Panc1 (cell line): ENCODE measurements around the gene MYADML2. TPM values are rescaled to one million over a fixed set of nuclear protein-coding genes. Genes with fewer than 3 reads are reported as not detected.

Experiments used
- ATAC-seq: fragments of 200-7000 bp; cut with Tn5 transposase; 2 replicates; pipeline ENCODE4 v1.9.1; 2020; ENCODE audit warnings: mild to moderate bottlenecking, moderate library complexity
- BruUV-seq: library from RNA; stranded (reverse); fragments of 400-500 nt; replicated peaks from 2 replicates; lab custom pipeline; 2021; lab: Mats Ljungman, UMichigan
- CTCF ChIA-PET: fragments of 300-600 bp; sonication (Branson Sonifier 250); formaldehyde crosslinking; loops from one replicate; lab custom pipeline; 2022; ENCODE audit warnings: antibody characterized with exemption; lab: Charles Lee
- POLR2A ChIA-PET: fragments of 300-600 bp; sonication (Branson Sonifier 250); formaldehyde crosslinking; loops from one replicate; lab custom pipeline; 2022; ENCODE audit warnings: antibody characterized with exemption; lab: Charles Lee
- DNase-seq: peaks from one replicate; pipeline ENCODE4 v3.0.0-alpha.2; 2010; ENCODE audit warnings: low read depth, low spot score
- H3K27ac ChIP-seq: 2 replicates; pipeline ENCODE4 v1.5.1; 2011; ENCODE audit warnings: mild to moderate bottlenecking, low read length, inconsistent platforms
- H3K27me3 ChIP-seq: fragments of 200-500 bp; sonication (Bioruptor generic); 2 replicates; pipeline ENCODE4 v1.6.0; 2014; ENCODE audit warnings: low read length, inconsistent platforms; ENCODE audit not compliant: control insufficient read depth, insufficient read depth
- H3K36me3 ChIP-seq: fragments of 200-500 bp; sonication (Bioruptor generic); 2 replicates; pipeline ENCODE4 v1.5.1; 2014; ENCODE audit warnings: inconsistent platforms, mild to moderate bottlenecking, low read length, moderate library complexity; ENCODE audit not compliant: control insufficient read depth, insufficient read depth
- H3K4me1 ChIP-seq: 2 replicates; pipeline ENCODE4 v1.5.1; 2011; ENCODE audit warnings: inconsistent platforms, mild to moderate bottlenecking, low read length, moderate library complexity; ENCODE audit not compliant: control insufficient read depth, insufficient read depth
- H3K4me3 ChIP-seq, 2 experiments: 2 replicates each; pipeline ENCODE4 v1.5.1; 2011 to 2012; ENCODE audit warnings: low read depth in 2 of 2, low read length in 2 of 2, mild to moderate bottlenecking in 2 of 2, inconsistent platforms in 1 of 2, moderate library complexity in 1 of 2
- H3K9me3 ChIP-seq: fragments of 200-500 bp; sonication (Bioruptor generic); 2 replicates; pipeline ENCODE4 v1.5.1; 2014; ENCODE audit warnings: low read depth, mild to moderate bottlenecking, inconsistent platforms, low read length, moderate library complexity; ENCODE audit not compliant: control insufficient read depth, insufficient read depth
- CTCF ChIP-seq: fragments of 450-650 bp; IDR thresholded peaks from 2 replicates; pipeline ENCODE4 v1.5.1; 2017; ENCODE audit warnings: mild to moderate bottlenecking
- POLR2AphosphoS5 ChIP-seq: IDR thresholded peaks from 2 replicates; pipeline ENCODE4 v1.6.1; 2012; ENCODE audit warnings: mild to moderate bottlenecking, low read depth, low read length, moderate library complexity
- REST ChIP-seq, 2 experiments: IDR thresholded peaks; 2 replicates each; pipeline ENCODE4 v1.6.1; 2011 to 2012; ENCODE audit warnings: low read depth in 2 of 2, control low read depth in 1 of 2, low read length in 1 of 2, mild to moderate bottlenecking in 1 of 2, moderate library complexity in 1 of 2; ENCODE audit not compliant: insufficient read depth in 1 of 2
- SIN3A ChIP-seq: IDR thresholded peaks from 2 replicates; pipeline ENCODE4 v1.6.1; 2012; ENCODE audit warnings: low read depth, mild to moderate bottlenecking, low read length, moderate library complexity, borderline replicate concordance; ENCODE audit not compliant: insufficient read depth
- TCF7L2 ChIP-seq: IDR thresholded peaks from 2 replicates; pipeline ENCODE4 v1.6.1; 2011; ENCODE audit warnings: mild to moderate bottlenecking, low read depth, low read length, inconsistent platforms
- in situ Hi-C: cut with HindIII; loops from 2 replicates; pipeline ENCODE4 v1.10.0; 2016; ENCODE audit warnings: low sequenced_read_pairs, low pct_unique_long_range_greater_than_20kb
- intact Hi-C: fragments of 100-400 bp; cut with micrococcal nuclease; formaldehyde crosslinking; loops from one replicate; pipeline ENCODE4 v1.10.0; 2022; ENCODE audit not compliant: unreplicated experiment
- total RNA-seq: library from RNA; stranded (reverse); gene quantifications from one replicate; pipeline ENCODE4 v1.2.1, GENCODE V29; 2021; ENCODE audit not compliant: unreplicated experiment

The MYADML2 gene
- total RNA-seq, 1 experiment from 2014 or later: not detected

- H3K27ac ChIP-seq: peak overlapping the region; percentile 54; the same call in 1 of the 2 replicates
- H3K4me1 ChIP-seq: peaks cover 6% of the 10 kb centered on the region
- ChIA-PET CTCF (interaction anchor here (0.9 to 4.4 kb wide), 4 partner anchors 36 to 77 kb away, joined by 3 to 37 read pairs (median 4); partner anchors contain the start of genes CENPX, DCXR and LRRC45), POLR2A (interaction anchor here (0.7 kb wide), 1 partner anchor 247 kb away, joined by 5 read pairs; no protein-coding TSS in a partner anchor)
- H3K36me3 ChIP-seq: peaks cover 5% of the 10 kb centered on the region; the same call in 1 of the 2 replicates
- H3K27me3 ChIP-seq: no peaks in the 10 kb centered on the region; the same call in 1 of the 2 replicates
- in situ Hi-C loops: no loop called here
- intact Hi-C loops: no loop called here
- peak; percentile 49 for ATAC-seq
- peak overlapping the region; percentile 48 to 51 for H3K4me3 ChIP-seq
- no peak for DNase-seq
- TF ChIP-seq SIN3A (peak; percentile 4; the same call in 1 of the 2 replicates), REST (IDR thresholded peaks at IDR 0.05; ENCODE audit: insufficient read depth in 1 of 2, low read depth in 2 of 2, low read length in 1 of 2) (no peak), POLR2AphosphoS5 (no peak), TCF7L2 (no peak), CTCF (no peak)
- no TSS peak for BruUV-seq
- H3K9me3 ChIP-seq: no peaks in the 10 kb centered on the region
These were observed 13.3 kb upstream of the MYADML2 start for GRCh38 chr17:81960130-81960958.

GRCh38 chr17:81959362-81960129, 12.5 kb upstream of the MYADML2 start:
- peak; percentile 100 for TF ChIP-seq CTCF
- TF ChIP-seq TCF7L2: no peak; the same call in 1 of the 2 replicates
- TF ChIP-seq SIN3A: peak; percentile 26; the same call in 1 of the 2 replicates
- ChIA-PET CTCF (interaction anchor here (0.6 to 4.4 kb wide), 7 partner anchors 12 to 79 kb away, joined by 3 to 37 read pairs (median 4); partner anchors contain the start of genes CENPX, DCXR and LRRC45), POLR2A (interaction anchor here (0.7 kb wide), 1 partner anchor 246 kb away, joined by 5 read pairs; no protein-coding TSS in a partner anchor)
- Histone ChIP-seq H3K4me1 (peaks cover 6% of the 10 kb centered on the region), H3K27ac (peak overlapping the region; percentile 54; the same call in 1 of the 2 replicates), H3K36me3 (peaks cover 5% of the 10 kb centered on the region; the same call in 1 of the 2 replicates), H3K27me3 (no peaks in the 10 kb centered on the region; the same call in 1 of the 2 replicates), H3K4me3 (peak overlapping the region; percentile 48 to 51), H3K9me3 (no peaks in the 10 kb centered on the region)
- in situ Hi-C loops: no loop called here
- ATAC-seq: peak; percentile 87
- BruUV-seq: no TSS peak
- intact Hi-C loops: no loop called here
- DNase-seq: no peak
